ENCODE data around the gene DDIAS. TPM values are rescaled to one million over a fixed set of nuclear protein-coding genes. Genes with fewer than 3 reads are reported as not detected.

The DDIAS gene
- total and polyA plus RNA-seq, 10 donors = 1.5 to 11.1 (median 7.3) TPM

DNA sequence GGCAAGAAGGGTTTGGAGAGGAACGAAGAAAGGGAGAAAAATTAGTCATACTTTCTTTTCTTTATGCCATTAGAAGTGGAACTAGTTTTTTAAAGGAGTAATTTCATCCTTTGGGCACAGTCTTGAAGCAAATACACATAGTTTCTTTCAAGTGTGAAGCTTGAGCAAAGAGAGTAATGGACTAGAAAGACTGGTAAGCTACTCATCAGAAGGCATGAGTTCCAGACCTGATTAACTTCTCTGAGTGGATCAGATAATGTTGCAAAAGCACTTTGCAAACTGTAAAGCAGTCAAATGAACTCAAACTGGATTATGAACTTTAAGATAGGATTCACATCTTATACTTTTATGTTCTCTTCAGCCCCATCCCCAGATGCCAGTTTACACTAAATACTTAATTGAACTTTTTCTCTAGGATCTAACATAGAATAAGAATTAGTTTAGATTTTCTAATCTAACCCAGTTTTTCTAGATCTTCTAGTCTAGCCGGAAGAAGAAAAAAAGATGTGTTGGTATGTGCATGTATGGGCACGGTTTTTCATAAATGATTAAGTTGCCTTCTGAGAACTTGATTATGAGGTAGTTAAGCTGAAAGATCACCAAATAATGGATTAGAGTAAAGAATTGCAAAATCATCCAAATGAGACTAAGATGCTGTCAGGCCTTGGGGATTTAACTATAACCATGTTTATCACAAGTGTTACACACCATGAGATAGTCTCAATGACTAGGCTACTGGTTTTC lies 2.5 kb downstream of the DDIAS start:
- Histone ChIP-seq H3K36me3 (no peaks in the 10 kb centered on the region), H3K4me1 (peaks cover 12 to 64% (median 38%) of the 10 kb centered on the region in 6 donors), H3K4me3 (no peak overlapping the region), H3K9me3 (no peaks in the 10 kb centered on the region), H3K27me3 (replicated peaks in 1 of 7) (peaks cover 0 to 20% (median 4%) of the 10 kb centered on the region in 7 donors), H3K27ac (no peak overlapping the region)
- intact Hi-C loops (cut with DNase I; ENCODE audit: low total_unique reads) = loop anchor here (5.0 to 10.0 kb wide), 4 partner anchors 37 to 341 kb away; partner anchors contain the start of genes ANKRD42 and RAB30
- no peak for DNase-seq
- TF ChIP-seq POLR2AphosphoS5 (IDR thresholded peaks at IDR 0.05) = no peak
- TF ChIP-seq POLR2A (IDR thresholded peaks at IDR 0.05) = no peak
- TF ChIP-seq, protein P1, sequence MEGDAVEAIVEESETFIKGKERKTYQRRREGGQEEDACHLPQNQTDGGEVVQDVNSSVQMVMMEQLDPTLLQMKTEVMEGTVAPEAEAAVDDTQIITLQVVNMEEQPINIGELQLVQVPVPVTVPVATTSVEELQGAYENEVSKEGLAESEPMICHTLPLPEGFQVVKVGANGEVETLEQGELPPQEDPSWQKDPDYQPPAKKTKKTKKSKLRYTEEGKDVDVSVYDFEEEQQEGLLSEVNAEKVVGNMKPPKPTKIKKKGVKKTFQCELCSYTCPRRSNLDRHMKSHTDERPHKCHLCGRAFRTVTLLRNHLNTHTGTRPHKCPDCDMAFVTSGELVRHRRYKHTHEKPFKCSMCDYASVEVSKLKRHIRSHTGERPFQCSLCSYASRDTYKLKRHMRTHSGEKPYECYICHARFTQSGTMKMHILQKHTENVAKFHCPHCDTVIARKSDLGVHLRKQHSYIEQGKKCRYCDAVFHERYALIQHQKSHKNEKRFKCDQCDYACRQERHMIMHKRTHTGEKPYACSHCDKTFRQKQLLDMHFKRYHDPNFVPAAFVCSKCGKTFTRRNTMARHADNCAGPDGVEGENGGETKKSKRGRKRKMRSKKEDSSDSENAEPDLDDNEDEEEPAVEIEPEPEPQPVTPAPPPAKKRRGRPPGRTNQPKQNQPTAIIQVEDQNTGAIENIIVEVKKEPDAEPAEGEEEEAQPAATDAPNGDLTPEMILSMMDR (IDR thresholded peaks at IDR 0.05 in 8 of 11, conservative IDR thresholded peaks at IDR 0.05 in 3 of 11) = no peak
- 77 to 92% (median 86%) methylated on average over 3 of the region's 3 CpGs for WGBS, 5 donors

DNA sequence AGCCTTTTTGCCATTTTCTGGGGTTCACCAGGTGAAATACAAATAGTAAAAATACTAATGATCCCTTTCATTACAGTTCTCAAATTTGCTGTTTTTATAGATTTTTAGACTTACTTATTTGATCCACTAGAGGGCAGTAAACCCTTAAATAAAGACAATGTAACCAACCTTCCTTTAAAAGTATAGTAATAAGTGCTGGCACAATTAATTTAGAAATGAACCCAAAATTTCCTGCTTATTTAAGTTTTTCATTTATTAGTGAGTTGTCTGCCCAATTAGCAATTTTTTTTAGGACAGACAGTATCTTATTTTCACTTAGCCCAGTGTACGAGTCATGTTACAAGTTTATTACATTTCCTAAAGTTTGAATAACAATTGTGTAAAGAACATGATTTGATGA lies 4.7 kb downstream of the DDIAS start:
- H3K27me3 ChIP-seq (replicated peaks in 1 of 7) = peaks cover 0 to 5% (median 0%) of the 10 kb centered on the region in 7 donors
- peaks cover 7 to 52% (median 27%) of the 10 kb centered on the region in 6 donors for H3K4me1 ChIP-seq
- H3K9me3 ChIP-seq = peaks cover 0 to 1% (median 0%) of the 10 kb centered on the region in 8 donors
- H3K27ac ChIP-seq = peak overlapping the region in 1 of 8 donors; percentile 51
- H3K36me3 ChIP-seq = no peaks in the 10 kb centered on the region
- no peak overlapping the region for H3K4me3 ChIP-seq
- no peak for DNase-seq
- TF ChIP-seq, protein P1 (IDR thresholded peaks at IDR 0.05 in 8 of 11, conservative IDR thresholded peaks at IDR 0.05 in 3 of 11) = peak in 8 of 11 experiments; percentile 30 to 71 (median 65)
- TF ChIP-seq POLR2A (IDR thresholded peaks at IDR 0.05) = no peak
- intact Hi-C loops (cut with DNase I; ENCODE audit: low total_unique reads) = loop anchor here (10.0 kb wide), 3 partner anchors 169 to 339 kb away; partner anchors contain the start of genes ANKRD42 and RAB30
- 78 to 91% (median 84%) methylated on average over 1 of the region's 1 CpG for WGBS, 5 donors

DNA sequence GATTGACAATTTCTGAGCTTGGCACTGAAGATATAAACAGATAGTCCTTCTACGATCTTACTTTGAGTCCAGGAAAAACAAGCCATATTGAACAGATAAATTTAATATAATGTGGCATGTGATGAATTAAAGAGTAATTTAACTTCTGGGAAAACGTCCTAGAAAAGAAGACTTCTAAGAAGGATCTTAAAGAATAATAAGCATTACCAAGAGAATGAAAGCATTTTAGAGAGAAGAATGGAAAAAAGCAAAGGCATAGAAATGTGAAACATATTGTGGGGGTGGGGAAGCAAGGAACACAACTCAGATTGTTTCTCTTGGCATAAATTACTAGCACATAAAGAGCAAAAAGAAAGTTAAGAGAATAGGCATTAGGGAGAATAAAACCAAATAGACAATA lies 5.4 kb downstream of the DDIAS start:
- H3K27ac ChIP-seq = peak overlapping the region in 4 of 8 donors; percentile 14 to 51 (median 34)
- no peaks in the 10 kb centered on the region for H3K27me3 ChIP-seq (replicated peaks in 1 of 7)
- TF ChIP-seq POLR2AphosphoS5 (IDR thresholded peaks at IDR 0.05) (no peak), POLR2A (IDR thresholded peaks at IDR 0.05) (no peak)
- TF ChIP-seq, protein P1 (IDR thresholded peaks at IDR 0.05 in 8 of 11, conservative IDR thresholded peaks at IDR 0.05 in 3 of 11) = no peak
- no peak overlapping the region for H3K4me3 ChIP-seq
- no peaks in the 10 kb centered on the region for H3K36me3 ChIP-seq
- H3K9me3 ChIP-seq = peaks cover 0 to 8% (median 6%) of the 10 kb centered on the region in 8 donors
- intact Hi-C loops (cut with DNase I; ENCODE audit: low total_unique reads) = loop anchor here (10.0 kb wide), 3 partner anchors 168 to 338 kb away; partner anchors contain the start of genes ANKRD42 and RAB30
- no peak for DNase-seq
- H3K4me1 ChIP-seq = peaks cover 2 to 47% (median 21%) of the 10 kb centered on the region in 6 donors
- 58 to 73% (median 60%) methylated on average over 2 of the region's 2 CpGs for WGBS, 5 donors

GRCh38 chr11:82907371-82907770 lies 5.8 kb downstream of the DDIAS start:
- no peaks in the 10 kb centered on the region for H3K36me3 ChIP-seq
- DNase-seq = no peak
- intact Hi-C loops (cut with DNase I; ENCODE audit: low total_unique reads) = loop anchor here (10.0 kb wide), 3 partner anchors 167 to 337 kb away; partner anchors contain the start of genes ANKRD42 and RAB30
- peak overlapping the region in 4 of 8 donors; percentile 14 to 51 (median 34) for H3K27ac ChIP-seq
- peaks cover 0 to 13% (median 10%) of the 10 kb centered on the region in 8 donors for H3K9me3 ChIP-seq
- WGBS, 5 donors = 56 to 81% (median 63%) methylated on average over 5 of the region's 5 CpGs
- peaks cover 0 to 42% (median 17%) of the 10 kb centered on the region in 6 donors for H3K4me1 ChIP-seq
- H3K27me3 ChIP-seq (replicated peaks in 1 of 7) = no peaks in the 10 kb centered on the region
- TF ChIP-seq POLR2AphosphoS5 (IDR thresholded peaks at IDR 0.05) (no peak), POLR2A (IDR thresholded peaks at IDR 0.05) (no peak)
- TF ChIP-seq, protein P1 (IDR thresholded peaks at IDR 0.05 in 8 of 11, conservative IDR thresholded peaks at IDR 0.05 in 3 of 11) = no peak
- H3K4me3 ChIP-seq = no peak overlapping the region
